Fibroblast of lung (primary cell): ENCODE results near the gene DNAJC7.

ENCODE experiments used
- CTCF ChIP-seq, 2 donors: IDR thresholded peaks in 1 of 2; conservative IDR thresholded peaks in 1 of 2; 1 replicate in 1 of 2; 2 replicates in 1 of 2; pipeline ENCODE4 v1.5.1; 2011 to 2012; ENCODE audit warnings: low read length in 2 of 2, control low read depth in 1 of 2, inconsistent platforms in 1 of 2, low read depth in 1 of 2, mild to moderate bottlenecking in 1 of 2
- EZH2 ChIP-seq: IDR thresholded peaks from 2 replicates; pipeline ENCODE4 v1.5.1; 2012; ENCODE audit warnings: low read length, control low read depth, mild to moderate bottlenecking; ENCODE audit errors: missing control alignments

DNA sequence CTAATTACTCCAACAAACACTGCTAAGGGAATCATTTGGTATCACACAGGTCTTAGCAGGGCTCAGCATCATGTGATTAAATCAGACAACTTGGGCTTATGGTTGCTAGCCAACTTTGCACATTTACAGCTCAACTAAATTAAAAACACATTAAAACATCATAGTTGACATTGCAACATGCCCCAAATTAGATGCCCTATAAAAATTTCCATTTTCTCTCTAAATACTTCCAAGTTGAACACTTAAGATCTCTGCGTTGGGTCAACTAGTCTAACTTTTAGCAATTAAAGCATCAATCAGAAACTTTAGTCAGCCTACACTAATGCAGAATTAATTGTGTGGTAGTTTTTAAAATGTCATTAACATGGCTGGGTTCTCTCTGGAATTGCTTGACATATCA is 12.1 kb downstream of the DNAJC7 start:
- TF ChIP-seq CTCF (conservative IDR thresholded peaks at IDR 0.05 in 1 of 2, IDR thresholded peaks at IDR 0.05 in 1 of 2; ENCODE audit: low read depth in 1 of 2, low read length in 2 of 2) (no peak), EZH2 (no peak)
